ENCODE results near the gene TSPYL2.

TSPYL2 gene
- total RNA-seq, result 106 to 624 (median 115) reads per million in 3 experiments

DNA sequence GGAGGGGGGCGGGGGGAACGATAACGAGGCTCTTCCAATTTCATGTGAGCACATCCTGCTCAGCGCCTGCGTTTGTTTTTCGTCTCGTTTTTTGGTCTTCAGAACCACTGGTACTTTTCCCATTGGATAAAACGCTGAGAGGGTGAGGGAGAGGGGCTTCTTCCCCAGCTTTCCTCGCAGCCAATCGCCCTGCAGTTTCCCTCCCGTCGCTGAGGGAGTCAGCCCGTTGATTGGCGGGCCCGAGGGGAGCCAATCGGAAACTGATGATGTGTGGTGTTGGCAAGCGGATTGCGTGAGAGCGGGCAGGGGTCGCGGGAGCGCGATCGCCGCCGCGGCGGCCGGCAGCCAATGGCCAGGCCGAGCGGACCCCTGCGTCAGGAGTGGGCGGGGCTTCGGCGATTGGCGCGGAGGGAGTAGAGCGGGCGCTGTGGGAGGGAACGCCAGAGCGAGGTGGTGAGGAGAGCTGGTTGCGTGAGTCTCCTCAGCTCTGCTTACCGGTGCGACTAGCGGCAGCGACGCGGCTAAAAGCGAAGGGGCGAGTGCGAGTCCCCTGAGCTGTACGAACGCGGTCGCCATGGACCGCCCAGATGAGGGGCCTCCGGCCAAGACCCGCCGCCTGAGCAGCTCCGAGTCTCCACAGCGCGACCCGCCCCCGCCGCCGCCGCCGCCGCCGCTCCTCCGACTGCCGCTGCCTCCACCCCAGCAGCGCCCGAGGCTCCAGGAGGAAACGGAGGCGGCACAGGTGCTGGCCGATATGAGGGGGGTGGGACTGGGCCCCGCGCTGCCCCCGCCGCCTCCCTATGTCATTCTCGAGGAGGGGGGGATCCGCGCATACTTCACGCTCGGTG lies at the start of gene TSPYL2:
Gene TSPYL2 (plus strand): TSS at position 443 of the 848 bp plus-strand sequence. CDS start 132 bp downstream, at position 575.
- DNase-seq, result peak; percentile 95

DNA sequence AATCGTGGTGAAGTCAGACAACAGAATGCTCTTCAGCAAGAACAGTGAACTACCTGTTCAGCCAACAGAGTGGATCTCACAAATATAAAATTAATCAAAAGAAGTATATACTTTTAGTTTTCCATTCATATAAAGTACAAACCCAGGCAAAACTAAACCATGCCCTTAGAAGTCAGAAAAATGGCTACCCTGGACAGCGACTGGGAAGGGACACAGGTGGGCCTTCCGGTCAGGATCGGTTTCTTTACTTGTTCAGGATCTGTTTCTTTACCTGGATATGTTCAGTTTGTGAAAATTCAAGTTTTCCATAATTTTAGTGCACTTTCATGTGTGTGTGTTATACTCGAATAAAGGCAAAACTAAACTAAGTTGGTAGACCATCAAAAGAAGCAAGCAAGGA lies 46.0 kb upstream of the TSPYL2 start:
- no peak for DNase-seq

DNA sequence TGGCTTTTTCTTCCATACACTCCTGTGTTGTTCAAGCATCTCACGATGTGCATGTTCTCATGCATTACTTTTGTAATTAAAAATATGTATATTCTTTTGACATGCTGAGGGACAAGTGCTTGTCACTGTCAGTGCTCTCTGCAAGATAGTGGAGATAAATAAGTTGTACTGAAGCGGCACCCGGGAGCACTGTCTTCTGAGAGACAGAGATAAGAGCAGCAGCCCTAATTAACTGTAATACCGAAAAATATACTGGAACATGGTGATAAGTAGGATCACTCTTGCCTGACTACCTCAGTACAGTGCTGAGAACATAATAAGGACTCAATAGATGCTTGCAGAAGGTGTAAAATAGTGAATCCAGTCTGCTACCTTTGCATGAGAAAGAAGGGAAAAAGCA lies 42.9 kb upstream of the TSPYL2 start:
- DNase-seq, result no peak

GRCh38 chrX:53044995-53045394 lies 37.2 kb upstream of the TSPYL2 start:
- DNase-seq, result no peak

DNA sequence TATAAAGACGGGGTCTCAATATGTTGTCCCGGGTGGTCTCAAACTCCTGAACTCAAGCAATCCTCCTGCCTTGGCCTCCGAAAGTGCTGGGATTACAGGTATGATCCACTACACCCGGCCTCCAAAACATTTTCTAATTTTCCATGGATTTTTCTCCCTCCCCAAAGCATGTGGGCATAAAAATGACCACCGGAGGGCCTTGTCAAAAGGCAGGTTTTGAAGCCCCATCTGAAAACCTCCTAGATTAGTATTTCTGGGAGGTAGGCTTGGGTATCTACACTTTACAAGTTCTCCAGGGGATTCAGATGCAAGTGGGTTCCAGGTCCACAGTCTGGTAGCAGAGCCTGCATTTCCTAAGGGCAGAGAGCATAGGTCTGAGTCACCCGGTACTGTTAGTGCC lies 34.9 kb upstream of the TSPYL2 start:
- no peak for DNase-seq

GRCh38 chrX:53048169-53049126 lies 33.7 kb upstream of the TSPYL2 start, which contains the start of gene GPR173:
GPR173 (plus strand) TSS chrX:53048789; CDS start chrX:53076622, 27,833 bp downstream.
- no peak for DNase-seq

DNA sequence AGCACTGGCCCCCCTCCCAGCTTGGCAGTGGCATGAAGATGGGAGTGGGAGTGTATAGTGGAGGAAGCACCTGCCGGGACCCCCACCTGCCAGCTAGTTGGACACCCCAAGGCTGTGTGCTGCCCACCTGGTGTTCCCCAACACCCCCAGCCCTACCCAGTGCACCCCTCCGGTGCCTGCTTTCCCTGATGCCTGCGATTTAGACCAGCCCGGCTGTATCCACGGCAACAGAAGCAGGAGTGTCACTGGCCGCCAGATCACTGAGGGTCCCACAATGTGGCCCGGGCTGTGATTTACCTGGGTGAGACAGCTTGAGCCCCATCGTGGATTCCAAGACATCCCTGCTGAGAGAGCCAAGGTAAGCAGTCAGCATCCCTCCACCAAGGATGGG lies 33.0 kb upstream of the TSPYL2 start:
- no peak for DNase-seq

- DNase-seq, result no peak
Measured at GRCh38 chrX:53050841-53051240, 31.3 kb upstream of the TSPYL2 start.

- no peak for DNase-seq
Measured at GRCh38 chrX:53055244-53055849, 26.8 kb upstream of the TSPYL2 start.

DNA sequence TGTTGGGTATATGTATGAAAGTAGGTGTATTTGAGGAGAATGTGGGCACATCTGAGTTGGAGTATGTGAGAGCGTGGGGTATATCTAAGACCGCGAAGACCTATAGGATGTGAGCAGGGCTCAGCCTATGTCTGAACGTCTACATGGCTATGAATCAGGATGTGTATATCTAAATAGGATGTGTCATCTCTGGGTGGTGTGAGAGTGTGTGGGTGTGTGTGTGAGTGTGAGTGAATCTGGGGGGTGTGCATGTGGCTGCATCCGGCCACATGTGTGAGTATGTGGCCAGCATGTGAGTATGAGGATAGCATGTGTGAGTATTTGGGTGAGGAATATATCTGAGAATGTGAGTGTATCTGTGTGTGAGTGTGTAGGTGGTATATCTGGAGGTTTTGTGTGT lies 25.9 kb upstream of the TSPYL2 start:
- DNase-seq, result no peak

GRCh38 chrX:53065104-53065503 lies 17.1 kb upstream of the TSPYL2 start:
- no peak for DNase-seq

GRCh38 chrX:53071064-53071463 lies 11.1 kb upstream of the TSPYL2 start:
- no peak for DNase-seq

- DNase-seq, result peak; percentile 76
Measured at GRCh38 chrX:53071604-53072417, 10.4 kb upstream of the TSPYL2 start.

DNA sequence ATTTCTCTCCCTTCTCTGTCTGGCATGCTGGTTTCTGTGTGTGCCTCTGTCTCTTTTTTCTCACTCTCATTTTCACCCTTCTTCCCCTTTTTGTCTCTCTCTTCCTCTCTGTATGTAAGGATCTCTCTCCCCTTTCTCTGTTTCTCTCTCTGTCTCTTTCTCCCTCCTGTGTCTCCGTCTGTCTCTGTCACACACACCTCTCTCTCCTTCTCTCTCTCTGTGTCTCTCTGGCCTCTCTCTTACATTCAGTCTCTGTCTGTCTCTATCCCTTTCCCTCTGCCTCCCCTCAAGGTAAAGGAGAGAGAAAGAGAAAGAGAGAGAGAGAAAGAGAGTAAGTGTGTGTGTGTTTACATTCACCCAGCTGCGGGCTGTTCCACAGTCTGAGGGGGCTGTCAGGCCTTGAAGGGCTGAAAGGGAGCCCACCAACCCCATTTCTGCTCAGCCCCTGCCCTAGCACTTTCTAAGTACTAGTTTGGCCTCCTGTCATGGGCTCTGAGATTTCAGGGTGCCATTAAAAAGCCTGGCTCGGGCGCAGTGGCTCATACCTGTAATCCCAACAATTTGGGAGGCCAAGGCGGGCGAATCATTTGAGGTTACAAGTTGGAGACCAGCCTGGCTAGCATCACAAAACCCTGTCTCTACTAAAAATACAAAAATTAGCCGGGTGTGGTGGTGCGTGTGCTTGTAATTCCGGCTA lies 9.6 kb upstream of the TSPYL2 start:
- no peak for DNase-seq

DNA sequence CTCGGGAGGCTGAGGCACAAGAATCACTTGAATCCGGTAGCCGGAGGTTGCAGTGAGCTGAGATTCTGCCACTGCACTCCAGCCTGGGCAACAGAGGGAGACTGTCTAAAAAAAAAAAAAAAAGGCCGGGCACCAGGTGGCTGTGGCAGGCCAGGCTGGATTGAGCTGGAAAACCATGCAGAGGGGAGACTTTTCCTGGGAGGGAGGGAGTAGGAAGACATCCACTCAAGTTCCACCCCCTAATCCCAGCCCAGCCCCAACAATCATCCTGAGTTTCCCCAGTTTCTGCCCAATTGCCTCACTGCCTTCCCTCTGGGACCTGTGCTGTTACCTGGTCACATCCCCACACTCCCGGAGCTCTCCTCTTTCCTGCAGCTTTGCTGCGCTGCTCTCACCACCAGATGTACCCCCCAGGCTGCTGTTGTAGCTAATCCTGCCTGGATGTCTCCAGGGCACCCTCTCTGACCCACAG lies 9.0 kb upstream of the TSPYL2 start:
- DNase-seq, result no peak

DNA sequence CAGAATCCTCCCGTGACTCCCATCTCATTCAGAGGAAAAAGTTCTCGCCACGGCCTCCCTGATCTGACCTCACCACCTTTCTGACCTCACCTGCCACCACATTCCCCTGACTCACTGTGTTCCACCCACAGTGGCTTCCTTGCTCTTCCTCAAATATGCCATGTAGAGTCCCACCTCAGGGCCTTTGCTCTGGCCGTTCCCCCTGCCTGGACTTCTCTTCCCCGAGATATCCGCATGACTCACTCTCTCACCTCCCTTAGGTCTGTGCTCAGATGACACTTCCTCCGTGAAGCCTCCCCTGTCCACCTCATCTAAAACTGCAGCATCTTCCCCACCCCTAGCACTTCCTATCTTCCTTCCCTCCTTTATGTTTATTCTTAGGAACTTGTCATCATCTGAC lies 7.2 kb upstream of the TSPYL2 start:
- DNase-seq, result no peak

DNA sequence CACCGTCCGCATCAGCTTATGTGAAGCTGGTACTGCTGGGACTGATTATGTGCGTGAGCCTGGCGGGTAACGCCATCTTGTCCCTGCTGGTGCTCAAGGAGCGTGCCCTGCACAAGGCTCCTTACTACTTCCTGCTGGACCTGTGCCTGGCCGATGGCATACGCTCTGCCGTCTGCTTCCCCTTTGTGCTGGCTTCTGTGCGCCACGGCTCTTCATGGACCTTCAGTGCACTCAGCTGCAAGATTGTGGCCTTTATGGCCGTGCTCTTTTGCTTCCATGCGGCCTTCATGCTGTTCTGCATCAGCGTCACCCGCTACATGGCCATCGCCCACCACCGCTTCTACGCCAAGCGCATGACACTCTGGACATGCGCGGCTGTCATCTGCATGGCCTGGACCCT lies 5.5 kb upstream of the TSPYL2 start:
- no peak for DNase-seq

- DNase-seq, result no peak
Measured at GRCh38 chrX:53077207-53078197, 4.7 kb upstream of the TSPYL2 start.

- no peak for DNase-seq
Measured at GRCh38 chrX:53078943-53079342, 3.2 kb upstream of the TSPYL2 start.

All from central memory CD4-positive, alpha-beta T cell (primary cell).